GM12801 (cell line): ENCODE measurements around the gene HBD.

Experiments used
- TF ChIP-seq, protein P1 (sequence below): IDR thresholded peaks from one replicate; pipeline ENCODE4 v1.5.1; 2011; ENCODE audit warnings: control low read depth; ENCODE audit not compliant: insufficient read length; ENCODE audit errors: extremely low read depth

The HBD gene

DNA sequence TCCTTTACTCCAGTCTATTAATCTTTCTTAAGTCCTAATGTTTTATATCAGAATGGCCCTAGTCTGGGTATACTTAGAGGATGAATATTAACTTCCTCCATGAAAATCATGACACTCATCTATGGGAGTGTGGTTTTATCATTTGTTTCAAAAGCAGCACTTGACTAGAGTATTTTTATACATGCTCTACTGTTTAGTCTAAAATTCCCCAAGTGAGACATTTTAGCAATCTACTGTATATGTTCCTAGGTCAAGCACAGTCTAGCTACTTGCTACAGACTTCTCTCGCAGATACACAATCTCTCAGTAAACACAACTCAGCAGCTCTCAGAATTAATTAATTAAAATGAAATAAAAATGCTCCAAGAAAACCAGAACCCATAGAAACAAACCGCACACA lies 4.5 kb downstream of the HBD start:
- TF ChIP-seq, protein P1, sequence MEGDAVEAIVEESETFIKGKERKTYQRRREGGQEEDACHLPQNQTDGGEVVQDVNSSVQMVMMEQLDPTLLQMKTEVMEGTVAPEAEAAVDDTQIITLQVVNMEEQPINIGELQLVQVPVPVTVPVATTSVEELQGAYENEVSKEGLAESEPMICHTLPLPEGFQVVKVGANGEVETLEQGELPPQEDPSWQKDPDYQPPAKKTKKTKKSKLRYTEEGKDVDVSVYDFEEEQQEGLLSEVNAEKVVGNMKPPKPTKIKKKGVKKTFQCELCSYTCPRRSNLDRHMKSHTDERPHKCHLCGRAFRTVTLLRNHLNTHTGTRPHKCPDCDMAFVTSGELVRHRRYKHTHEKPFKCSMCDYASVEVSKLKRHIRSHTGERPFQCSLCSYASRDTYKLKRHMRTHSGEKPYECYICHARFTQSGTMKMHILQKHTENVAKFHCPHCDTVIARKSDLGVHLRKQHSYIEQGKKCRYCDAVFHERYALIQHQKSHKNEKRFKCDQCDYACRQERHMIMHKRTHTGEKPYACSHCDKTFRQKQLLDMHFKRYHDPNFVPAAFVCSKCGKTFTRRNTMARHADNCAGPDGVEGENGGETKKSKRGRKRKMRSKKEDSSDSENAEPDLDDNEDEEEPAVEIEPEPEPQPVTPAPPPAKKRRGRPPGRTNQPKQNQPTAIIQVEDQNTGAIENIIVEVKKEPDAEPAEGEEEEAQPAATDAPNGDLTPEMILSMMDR, result no peak

DNA sequence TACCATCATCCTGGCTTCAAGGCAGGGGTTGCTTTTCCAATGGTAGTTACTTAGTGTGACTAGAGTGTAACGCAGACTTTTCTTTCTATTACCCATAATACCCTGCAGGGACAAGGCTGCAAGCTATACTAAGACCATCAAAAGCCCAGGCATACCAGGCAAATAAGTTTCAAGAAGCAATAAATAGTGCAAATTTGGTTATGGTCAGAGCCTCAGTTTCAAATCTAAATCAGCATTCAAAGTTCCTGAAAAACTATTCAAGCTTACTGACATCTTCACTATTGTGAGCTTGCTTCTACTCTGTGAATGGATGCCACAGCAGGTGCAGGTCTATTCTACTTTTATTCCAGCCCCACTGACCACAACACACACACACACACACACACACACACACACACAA lies 4.9 kb downstream of the HBD start:
- TF ChIP-seq, protein P1, result no peak

DNA sequence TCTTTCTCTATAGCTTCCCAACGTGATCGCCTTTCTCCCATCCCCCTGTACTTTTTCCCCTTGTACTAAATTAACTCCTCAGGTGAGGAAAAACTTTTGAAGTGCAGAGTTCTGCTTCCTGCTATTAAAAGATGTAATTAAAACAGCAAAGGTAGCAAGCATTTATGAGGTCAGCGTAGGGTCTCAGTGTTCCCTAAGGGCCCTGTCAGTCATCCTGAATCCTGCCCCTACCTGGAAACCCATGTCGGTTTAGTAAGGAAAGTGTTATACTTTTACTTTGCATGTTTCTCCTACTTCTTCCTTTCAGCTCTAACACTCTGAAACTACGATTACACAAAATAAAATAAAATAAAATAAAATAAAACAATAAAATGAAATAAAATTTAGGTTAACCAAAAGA lies 6.2 kb downstream of the HBD start:
- TF ChIP-seq, protein P1, result no peak

DNA sequence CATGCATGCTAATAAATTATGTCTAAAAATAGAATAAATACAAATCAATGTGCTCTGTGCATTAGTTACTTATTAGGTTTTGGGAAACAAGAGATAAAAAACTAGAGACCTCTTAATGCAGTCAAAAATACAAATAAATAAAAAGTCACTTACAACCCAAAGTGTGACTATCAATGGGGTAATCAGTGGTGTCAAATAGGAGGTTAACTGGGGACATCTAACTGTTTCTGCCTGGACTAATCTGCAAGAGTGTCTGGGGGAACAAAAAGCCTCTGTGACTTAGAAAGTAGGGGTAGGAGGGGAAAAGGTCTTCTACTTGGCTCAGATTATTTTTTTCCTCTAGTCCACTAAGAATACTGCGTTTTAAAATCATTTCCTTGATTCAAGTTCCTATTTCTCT lies 6.6 kb downstream of the HBD start:
- TF ChIP-seq, protein P1, result no peak

DNA sequence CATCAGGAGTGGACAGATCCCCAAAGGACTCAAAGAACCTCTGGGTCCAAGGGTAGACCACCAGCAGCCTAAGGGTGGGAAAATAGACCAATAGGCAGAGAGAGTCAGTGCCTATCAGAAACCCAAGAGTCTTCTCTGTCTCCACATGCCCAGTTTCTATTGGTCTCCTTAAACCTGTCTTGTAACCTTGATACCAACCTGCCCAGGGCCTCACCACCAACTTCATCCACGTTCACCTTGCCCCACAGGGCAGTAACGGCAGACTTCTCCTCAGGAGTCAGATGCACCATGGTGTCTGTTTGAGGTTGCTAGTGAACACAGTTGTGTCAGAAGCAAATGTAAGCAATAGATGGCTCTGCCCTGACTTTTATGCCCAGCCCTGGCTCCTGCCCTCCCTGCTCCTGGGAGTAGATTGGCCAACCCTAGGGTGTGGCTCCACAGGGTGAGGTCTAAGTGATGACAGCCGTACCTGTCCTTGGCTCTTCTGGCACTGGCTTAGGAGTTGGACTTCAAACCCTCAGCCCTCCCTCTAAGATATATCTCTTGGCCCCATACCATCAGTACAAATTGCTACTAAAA lies 7.5 kb downstream of the HBD start, which contains the start of gene HBB:
TSS of gene HBB (minus strand) at position 340 of the 579 bp plus-strand sequence. CDS start at position 290, 50 bp downstream.
- TF ChIP-seq, protein P1, result no peak

DNA sequence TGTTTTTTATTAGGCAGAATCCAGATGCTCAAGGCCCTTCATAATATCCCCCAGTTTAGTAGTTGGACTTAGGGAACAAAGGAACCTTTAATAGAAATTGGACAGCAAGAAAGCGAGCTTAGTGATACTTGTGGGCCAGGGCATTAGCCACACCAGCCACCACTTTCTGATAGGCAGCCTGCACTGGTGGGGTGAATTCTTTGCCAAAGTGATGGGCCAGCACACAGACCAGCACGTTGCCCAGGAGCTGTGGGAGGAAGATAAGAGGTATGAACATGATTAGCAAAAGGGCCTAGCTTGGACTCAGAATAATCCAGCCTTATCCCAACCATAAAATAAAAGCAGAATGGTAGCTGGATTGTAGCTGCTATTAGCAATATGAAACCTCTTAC lies 8.8 kb downstream of the HBD start:
- TF ChIP-seq, protein P1, result no peak

DNA sequence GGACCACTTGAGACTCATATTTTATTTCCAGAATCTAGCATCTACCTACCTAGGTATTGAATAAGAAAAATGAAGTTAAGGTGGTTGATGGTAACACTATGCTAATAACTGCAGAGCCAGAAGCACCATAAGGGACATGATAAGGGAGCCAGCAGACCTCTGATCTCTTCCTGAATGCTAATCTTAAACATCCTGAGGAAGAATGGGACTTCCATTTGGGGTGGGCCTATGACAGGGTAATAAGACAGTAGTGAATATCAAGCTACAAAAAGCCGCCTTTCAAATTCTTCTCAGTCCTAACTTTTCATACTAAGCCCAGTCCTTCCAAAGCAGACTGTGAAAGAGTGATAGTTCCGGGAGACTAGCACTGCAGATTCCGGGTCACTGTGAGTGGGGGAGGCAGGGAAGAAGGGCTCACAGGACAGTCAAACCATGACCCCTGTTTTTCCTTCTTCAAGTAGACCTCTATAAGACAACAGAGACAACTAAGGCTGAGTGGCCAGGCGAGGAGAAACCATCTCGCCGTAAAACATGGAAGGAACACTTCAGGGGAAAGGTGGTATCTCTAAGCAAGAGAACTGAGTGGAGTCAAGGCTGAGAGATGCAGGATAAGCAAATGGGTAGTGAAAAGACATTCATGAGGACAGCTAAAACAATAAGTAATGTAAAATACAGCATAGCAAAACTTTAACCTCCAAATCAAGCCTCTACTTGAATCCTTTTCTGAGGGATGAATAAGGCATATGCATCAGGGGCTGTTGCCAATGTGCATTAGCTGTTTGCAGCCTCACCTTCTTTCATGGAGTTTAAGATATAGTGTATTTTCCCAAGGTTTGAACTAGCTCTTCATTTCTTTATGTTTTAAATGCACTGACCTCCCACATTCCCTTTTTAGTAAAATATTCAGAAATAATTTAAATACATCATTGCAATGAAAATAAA lies 9.5 kb downstream of the HBD start:
- TF ChIP-seq, protein P1, result no peak
